ENCODE results near the gene SLC46A3. TPM values are rescaled to one million over a fixed set of nuclear protein-coding genes. Genes with fewer than 3 reads are reported as not detected.

SLC46A3 gene
- polyA plus RNA-seq, 1 experiment = 5.9 TPM

- Histone ChIP-seq H3K4me3 (ENCODE audit: low read depth, low read length) (no peak overlapping the region), H3K27me3 (ENCODE audit: control insufficient read depth, insufficient read depth, low read length) (no peaks in the 10 kb centered on the region), H3K36me3 (ENCODE audit: control insufficient read depth, insufficient read depth, low read length) (no peaks in the 10 kb centered on the region)
- DNase-seq (ENCODE audit: low read depth) = no peak
- POLR2A ChIA-PET = no interaction called here
- TF ChIP-seq CTCF (IDR thresholded peaks at IDR 0.05; ENCODE audit: insufficient read depth, low read depth, low read length) = no peak
- CTCF ChIA-PET = interaction anchor here (1.1 to 1.4 kb wide), 2 partner anchors 19 to 61 kb away, joined by 3 to 4 read pairs; no protein-coding TSS in a partner anchor
These were observed 16.8 kb upstream of the SLC46A3 start for GRCh38 chr13:28735481-28736029.

GRCh38 chr13:28734906-28735305, 16.1 kb upstream of the SLC46A3 start:
- ChIA-PET POLR2A (no interaction called here), CTCF (no interaction called here)
- H3K27me3 ChIP-seq (ENCODE audit: control insufficient read depth, insufficient read depth, low read length) = no peaks in the 10 kb centered on the region
- H3K4me3 ChIP-seq (ENCODE audit: low read depth, low read length) = no peak overlapping the region
- no peak for TF ChIP-seq CTCF (IDR thresholded peaks at IDR 0.05; ENCODE audit: insufficient read depth, low read depth, low read length)
- DNase-seq (ENCODE audit: low read depth) = no peak
- no peaks in the 10 kb centered on the region for H3K36me3 ChIP-seq (ENCODE audit: control insufficient read depth, insufficient read depth, low read length)

- DNase-seq (ENCODE audit: low read depth) = no peak
These were observed 12.0 kb upstream of the SLC46A3 start for GRCh38 chr13:28730762-28731161.

GRCh38 chr13:28729541-28729940, 10.8 kb upstream of the SLC46A3 start:
- no peaks in the 10 kb centered on the region for H3K36me3 ChIP-seq (ENCODE audit: control insufficient read depth, insufficient read depth, low read length)
- ChIA-PET POLR2A (interaction anchor here (0.6 kb wide), 1 partner anchor 11 kb away, joined by 6 read pairs; the partner anchor contains the start of gene SLC46A3), CTCF (interaction anchor here (1.1 to 1.3 kb wide), 3 partner anchors 7 to 12 kb away, joined by 3 to 4 read pairs (median 3); no protein-coding TSS in a partner anchor)
- DNase-seq (ENCODE audit: low read depth) = no peak
- no peak for TF ChIP-seq CTCF (IDR thresholded peaks at IDR 0.05; ENCODE audit: insufficient read depth, low read depth, low read length)
- H3K4me3 ChIP-seq (ENCODE audit: low read depth, low read length) = no peak overlapping the region
- no peaks in the 10 kb centered on the region for H3K27me3 ChIP-seq (ENCODE audit: control insufficient read depth, insufficient read depth, low read length)

More at GRCh38 chr13:28730762-28731161, 12.0 kb upstream of the SLC46A3 start:
- POLR2A ChIA-PET = no interaction called here
- no peaks in the 10 kb centered on the region for H3K36me3 ChIP-seq (ENCODE audit: control insufficient read depth, insufficient read depth, low read length)
- no peak for TF ChIP-seq CTCF (IDR thresholded peaks at IDR 0.05; ENCODE audit: insufficient read depth, low read depth, low read length)
- CTCF ChIA-PET = no interaction called here
- no peaks in the 10 kb centered on the region for H3K27me3 ChIP-seq (ENCODE audit: control insufficient read depth, insufficient read depth, low read length)
- no peak overlapping the region for H3K4me3 ChIP-seq (ENCODE audit: low read depth, low read length)

- Histone ChIP-seq H3K36me3 (ENCODE audit: control insufficient read depth, insufficient read depth, low read length) (no peaks in the 10 kb centered on the region), H3K27me3 (ENCODE audit: control insufficient read depth, insufficient read depth, low read length) (no peaks in the 10 kb centered on the region), H3K4me3 (ENCODE audit: low read depth, low read length) (no peak overlapping the region)
- no peak for TF ChIP-seq CTCF (IDR thresholded peaks at IDR 0.05; ENCODE audit: insufficient read depth, low read depth, low read length)
- no peak for DNase-seq (ENCODE audit: low read depth)
- ChIA-PET CTCF (interaction anchor here (1.1 to 1.3 kb wide), 2 partner anchors 9 to 13 kb away, joined by 3 to 4 read pairs; no protein-coding TSS in a partner anchor), POLR2A (no interaction called here)
These were observed 9.9 kb upstream of the SLC46A3 start for GRCh38 chr13:28728642-28729041.

Measured in BJ (cell line).